ENCODE data around the gene GIMD1. TPM values are rescaled to one million over a fixed set of nuclear protein-coding genes. Genes with fewer than 3 reads are reported as not detected.

GIMD1 gene
- not detected in 2 replicates for total RNA-seq

GRCh38 chr4:106368678-106369077 is at the start of gene GIMD1:
Gene GIMD1, minus strand, starts transcription at chr4:106368778. Its CDS starts 1,343 bp downstream, at chr4:106367435.

GRCh38 chr4:106315968-106316772 is 52.4 kb downstream of the GIMD1 start, which contains the start of the genes AIMP1 and TBCK:
Gene AIMP1, plus strand, starts transcription at chr4:106316550. Its CDS starts 8,460 bp downstream, at chr4:106325010.
Gene TBCK, minus strand, starts transcription at chr4:106316209. Its CDS starts 7,249 bp downstream, at chr4:106308960.

Other genes starting within 250 kb of the GIMD1 start
- 28.1 and 28.6 TPM in 2 replicates for gene TBCK, start 52.6 kb downstream of the GIMD1 start, total RNA-seq
- 16.1 and 16.2 TPM in 2 replicates for gene AIMP1, start 52.2 kb downstream of the GIMD1 start, total RNA-seq